Activated gamma-delta T cell treated with Interleukin-2 at 50 U/mL for 16 hours (primary cell): ENCODE measurements around the gene MRPS5.

ENCODE experiments used
- DNase-seq: peaks from one replicate; pipeline ENCODE4 v3.0.0-alpha.2; 2020

MRPS5 gene

GRCh38 chr2:95087379-95087778, 34.2 kb downstream of the MRPS5 start:
- DNase-seq = no peak

- DNase-seq = no peak
Observed at GRCh38 chr2:95086017-95086416, 35.6 kb downstream of the MRPS5 start.

GRCh38 chr2:95082477-95082876, 39.1 kb downstream of the MRPS5 start:
- DNase-seq = no peak

GRCh38 chr2:95079199-95079683, 42.4 kb downstream of the MRPS5 start:
- DNase-seq = no peak

- DNase-seq = no peak
Observed at GRCh38 chr2:95077861-95078603, 43.6 kb downstream of the MRPS5 start.

- DNase-seq = no peak
Observed at GRCh38 chr2:95077530-95077825, 44.1 kb downstream of the MRPS5 start.

GRCh38 chr2:95076705-95077529, 44.7 kb downstream of the MRPS5 start:
- peak; percentile 90 for DNase-seq

GRCh38 chr2:95075440-95076132, 46.0 kb downstream of the MRPS5 start:
- DNase-seq = no peak

- peak; percentile 68 for DNase-seq
Observed at GRCh38 chr2:95074663-95075439, 46.8 kb downstream of the MRPS5 start.

- DNase-seq = no peak
Observed at GRCh38 chr2:95073856-95074662, 47.5 kb downstream of the MRPS5 start.

GRCh38 chr2:95072424-95072823, 49.2 kb downstream of the MRPS5 start:
- no peak for DNase-seq

GRCh38 chr2:95071856-95072255, 49.8 kb downstream of the MRPS5 start:
- no peak for DNase-seq

GRCh38 chr2:95069465-95069864, 52.1 kb downstream of the MRPS5 start:
- DNase-seq = no peak

- DNase-seq = no peak
Observed at GRCh38 chr2:95068256-95068655, 53.4 kb downstream of the MRPS5 start.

- no peak for DNase-seq
Observed at GRCh38 chr2:95063086-95063958, 58.3 kb downstream of the MRPS5 start.

- DNase-seq = no peak
Observed at GRCh38 chr2:95062242-95063085, 59.1 kb downstream of the MRPS5 start.

- no peak for DNase-seq
Observed at GRCh38 chr2:95061601-95062183, 59.9 kb downstream of the MRPS5 start.

GRCh38 chr2:95061119-95061512, 60.5 kb downstream of the MRPS5 start:
- DNase-seq = no peak

- no peak for DNase-seq
Observed at GRCh38 chr2:95060446-95061118, 61.0 kb downstream of the MRPS5 start.
